ENCODE measurements around the gene BMAL2. TPM values are rescaled to one million over a fixed set of nuclear protein-coding genes. Genes with fewer than 3 reads are reported as not detected.

The BMAL2 gene
- total RNA-seq, 4 donors from 2014 or later: 0.63 to 3.2 (median 0.68) TPM

GRCh38 chr12:27361372-27361771, 28.7 kb downstream of the BMAL2 start:
- intact Hi-C loops (cut with DNase I): no loop called here
- H3K9me3 ChIP-seq: no peaks in the 10 kb centered on the region
- no peaks in the 10 kb centered on the region for H3K27me3 ChIP-seq
- no peak overlapping the region for H3K4me3 ChIP-seq (replicated peaks in 1 of 3)
- TF ChIP-seq, protein P1, sequence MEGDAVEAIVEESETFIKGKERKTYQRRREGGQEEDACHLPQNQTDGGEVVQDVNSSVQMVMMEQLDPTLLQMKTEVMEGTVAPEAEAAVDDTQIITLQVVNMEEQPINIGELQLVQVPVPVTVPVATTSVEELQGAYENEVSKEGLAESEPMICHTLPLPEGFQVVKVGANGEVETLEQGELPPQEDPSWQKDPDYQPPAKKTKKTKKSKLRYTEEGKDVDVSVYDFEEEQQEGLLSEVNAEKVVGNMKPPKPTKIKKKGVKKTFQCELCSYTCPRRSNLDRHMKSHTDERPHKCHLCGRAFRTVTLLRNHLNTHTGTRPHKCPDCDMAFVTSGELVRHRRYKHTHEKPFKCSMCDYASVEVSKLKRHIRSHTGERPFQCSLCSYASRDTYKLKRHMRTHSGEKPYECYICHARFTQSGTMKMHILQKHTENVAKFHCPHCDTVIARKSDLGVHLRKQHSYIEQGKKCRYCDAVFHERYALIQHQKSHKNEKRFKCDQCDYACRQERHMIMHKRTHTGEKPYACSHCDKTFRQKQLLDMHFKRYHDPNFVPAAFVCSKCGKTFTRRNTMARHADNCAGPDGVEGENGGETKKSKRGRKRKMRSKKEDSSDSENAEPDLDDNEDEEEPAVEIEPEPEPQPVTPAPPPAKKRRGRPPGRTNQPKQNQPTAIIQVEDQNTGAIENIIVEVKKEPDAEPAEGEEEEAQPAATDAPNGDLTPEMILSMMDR (IDR thresholded peaks at IDR 0.05): no peak
- no peak for TF ChIP-seq POLR2A (IDR thresholded peaks at IDR 0.05)
- H3K4me1 ChIP-seq: no peaks in the 10 kb centered on the region
- H3K27ac ChIP-seq: no peak overlapping the region
- H3K36me3 ChIP-seq: no peaks in the 10 kb centered on the region
- no peak for DNase-seq
- 95 to 96% methylated on average over 2 of the region's 2 CpGs for WGBS, 2 donors

DNA sequence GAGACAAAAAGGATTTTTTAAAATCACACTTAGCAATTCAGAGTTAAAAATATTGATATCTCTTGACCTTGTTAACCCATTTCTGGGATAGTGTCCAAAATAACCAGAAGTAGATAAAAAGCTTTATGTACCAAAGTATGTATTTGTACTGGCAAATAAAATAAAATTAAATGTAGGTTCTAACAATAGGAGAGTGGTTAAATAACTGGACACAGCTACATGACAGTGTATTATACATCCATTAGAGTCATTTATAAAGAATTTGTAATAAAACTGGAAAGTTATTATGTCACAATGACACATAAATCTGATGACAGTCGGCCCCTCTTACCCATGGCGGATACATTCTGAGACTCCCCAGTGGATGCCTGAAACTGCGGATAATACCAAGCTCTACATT, 34.0 kb downstream of the BMAL2 start:
- Histone ChIP-seq H3K36me3 (no peaks in the 10 kb centered on the region), H3K9me3 (no peaks in the 10 kb centered on the region), H3K27me3 (no peaks in the 10 kb centered on the region), H3K4me1 (no peaks in the 10 kb centered on the region), H3K27ac (no peak overlapping the region), H3K4me3 (replicated peaks in 1 of 3) (no peak overlapping the region)
- 88 to 89% methylated on average over 3 of the region's 3 CpGs for WGBS, 2 donors
- no peak for TF ChIP-seq POLR2A (IDR thresholded peaks at IDR 0.05)
- TF ChIP-seq, protein P1 (IDR thresholded peaks at IDR 0.05): no peak
- no peak for DNase-seq
- intact Hi-C loops (cut with DNase I): no loop called here

DNA sequence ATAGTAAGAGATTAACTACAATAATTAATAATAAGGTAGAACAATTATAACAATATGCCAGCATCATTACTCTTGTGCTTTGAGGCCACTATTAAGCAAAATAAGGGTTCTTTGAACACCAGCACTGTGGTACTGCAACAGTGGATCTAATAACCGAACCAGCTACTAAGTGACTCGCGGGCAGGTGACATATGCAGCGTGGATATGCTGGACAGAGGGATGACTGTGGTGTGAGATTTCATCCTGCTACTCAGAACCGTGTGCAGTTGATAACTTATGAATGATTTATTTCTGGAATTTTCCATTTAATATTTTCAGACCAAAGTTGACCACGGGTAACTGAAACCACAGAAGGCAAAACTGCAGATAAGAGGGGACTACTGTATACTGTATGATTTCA, 34.4 kb downstream of the BMAL2 start:
- Histone ChIP-seq H3K9me3 (no peaks in the 10 kb centered on the region), H3K4me3 (replicated peaks in 1 of 3) (no peak overlapping the region), H3K27me3 (no peaks in the 10 kb centered on the region), H3K36me3 (no peaks in the 10 kb centered on the region), H3K27ac (no peak overlapping the region), H3K4me1 (no peaks in the 10 kb centered on the region)
- DNase-seq: no peak
- WGBS, 2 donors: 84 to 93% methylated on average over 6 of the region's 6 CpGs
- TF ChIP-seq, protein P1 (IDR thresholded peaks at IDR 0.05): no peak
- no peak for TF ChIP-seq POLR2A (IDR thresholded peaks at IDR 0.05)
- intact Hi-C loops (cut with DNase I): no loop called here

- 77 to 83% methylated on average over 9 of the region's 9 CpGs for WGBS, 2 donors
These were observed 49.6 kb downstream of the BMAL2 start for GRCh38 chr12:27382171-27382795.

More at GRCh38 chr12:27382171-27382795, 49.6 kb downstream of the BMAL2 start:
- intact Hi-C loops (cut with DNase I): no loop called here
- Histone ChIP-seq H3K36me3 (no peaks in the 10 kb centered on the region), H3K9me3 (no peaks in the 10 kb centered on the region), H3K4me1 (no peaks in the 10 kb centered on the region), H3K27me3 (no peaks in the 10 kb centered on the region), H3K4me3 (replicated peaks in 1 of 3) (no peak overlapping the region), H3K27ac (no peak overlapping the region)
- DNase-seq: no peak
- TF ChIP-seq POLR2A (IDR thresholded peaks at IDR 0.05): no peak
- TF ChIP-seq, protein P1 (IDR thresholded peaks at IDR 0.05): no peak

Other genes with a start within 250 kb of the BMAL2 start
- 10 to 100 TPM; 20.1 to 42.2 (median 27.0) TPM for gene STK38L, start 88.5 kb upstream of the BMAL2 start, total RNA-seq
- not detected for gene SMCO2, start 113.9 kb downstream of the BMAL2 start, total RNA-seq
- 100 to 1,000 TPM; 135 to 199 (median 167) TPM for gene PPFIBP1, start 191.4 kb downstream of the BMAL2 start, total RNA-seq

Measured in thyroid gland (tissue), 4 donors.